ENCODE results near the gene CDK11B. TPM values are rescaled to one million over a fixed set of nuclear protein-coding genes. Genes with fewer than 3 reads are reported as not detected.

CDK11B gene
- total RNA-seq, 1 experiment from 2014 or later: 38.6 TPM

- peak overlapping the region; percentile 84 for H3K4me2 ChIP-seq (ENCODE audit: low read length)
- POLR2A ChIA-PET (ENCODE audit: unreplicated experiment): interaction anchor here (0.5 to 0.7 kb wide), 3 partner anchors 102 to 919 kb away, joined by 3 to 6 read pairs (median 4); no protein-coding TSS in a partner anchor
- peak overlapping the region; percentile 78 for H2AFZ ChIP-seq (ENCODE audit: low read length)
- intact Hi-C loops (cut with micrococcal nuclease): loop anchor here (10.0 kb wide), 1 partner anchor 549 kb away; no protein-coding TSS in a partner anchor
- TF ChIP-seq CTCF (conservative IDR thresholded peaks at IDR 0.05; ENCODE audit: low read depth, low read length) (no peak), EZH2phosphoT487 (IDR thresholded peaks at IDR 0.05; ENCODE audit: borderline replicate concordance, low read length) (no peak), EZH2 (IDR thresholded peaks at IDR 0.05; ENCODE audit: low read length, unreplicated experiment) (no peak)
- H4K20me1 ChIP-seq (ENCODE audit: low read length): peaks cover 12% of the 10 kb centered on the region; the same call in 1 of the 2 replicates
- no peak for DNase-seq
- H3K79me2 ChIP-seq (ENCODE audit: low read length): peaks cover 39% of the 10 kb centered on the region
- H3K9me2 ChIP-seq (replicated peaks; ENCODE audit: low read length): no peaks in the 10 kb centered on the region
- CTCF ChIA-PET: no interaction called here
- H3K4me3 ChIP-seq (ENCODE audit: low read length): peak overlapping the region; percentile 94
- peak overlapping the region; percentile 98 for H3K9ac ChIP-seq (ENCODE audit: low read length)
- H3K27me3 ChIP-seq (ENCODE audit: low read length): no peaks in the 10 kb centered on the region
- peaks cover 28% of the 10 kb centered on the region for H3K4me1 ChIP-seq (ENCODE audit: insufficient read depth, low read length)
- H3K9me3 ChIP-seq (ENCODE audit: low read length): no peaks in the 10 kb centered on the region
- no peak for ATAC-seq
- BruUV-seq (replicated peaks): no TSS peak
- peak overlapping the region; percentile 97 for H3K27ac ChIP-seq (ENCODE audit: low read length)
- no peaks in the 10 kb centered on the region; the same call in 1 of the 2 replicates for H3K36me3 ChIP-seq (ENCODE audit: low read depth, low read length)
- H3F3A ChIP-seq (ENCODE audit: low read length, unreplicated experiment): peaks cover 4% of the 10 kb centered on the region
Measured at GRCh38 chr1:1613509-1614082, 45.2 kb downstream of the CDK11B start.

- H3K4me1 ChIP-seq (ENCODE audit: insufficient read depth, low read length): peaks cover 21% of the 10 kb centered on the region
- H3K9me3 ChIP-seq (ENCODE audit: low read length): no peaks in the 10 kb centered on the region
- TF ChIP-seq EZH2phosphoT487 (IDR thresholded peaks at IDR 0.05; ENCODE audit: borderline replicate concordance, low read length) (no peak), CTCF (conservative IDR thresholded peaks at IDR 0.05; ENCODE audit: low read depth, low read length) (no peak), EZH2 (IDR thresholded peaks at IDR 0.05; ENCODE audit: low read length, unreplicated experiment) (no peak)
- no peak overlapping the region for H3K4me2 ChIP-seq (ENCODE audit: low read length)
- intact Hi-C loops (cut with micrococcal nuclease): loop anchor here (10.0 kb wide), 1 partner anchor 547 kb away; no protein-coding TSS in a partner anchor
- H3K79me2 ChIP-seq (ENCODE audit: low read length): peaks cover 28% of the 10 kb centered on the region
- ChIA-PET POLR2A (ENCODE audit: unreplicated experiment) (interaction anchor here (0.6 kb wide), 1 partner anchor 636 kb away, joined by 7 read pairs; no protein-coding TSS in a partner anchor), CTCF (no interaction called here)
- BruUV-seq (replicated peaks): no TSS peak
- no peak overlapping the region for H3K9ac ChIP-seq (ENCODE audit: low read length)
- DNase-seq (no peak), ATAC-seq (no peak)
- no peaks in the 10 kb centered on the region for H3K27me3 ChIP-seq (ENCODE audit: low read length)
- H3F3A ChIP-seq (ENCODE audit: low read length, unreplicated experiment): peaks cover 4% of the 10 kb centered on the region
- no peaks in the 10 kb centered on the region for H3K9me2 ChIP-seq (replicated peaks; ENCODE audit: low read length)
- H3K4me3 ChIP-seq (ENCODE audit: low read length): no peak overlapping the region
- H3K27ac ChIP-seq (ENCODE audit: low read length): no peak overlapping the region
- peaks cover 5% of the 10 kb centered on the region; the same call in 1 of the 2 replicates for H4K20me1 ChIP-seq (ENCODE audit: low read length)
- H2AFZ ChIP-seq (ENCODE audit: low read length): no peak overlapping the region
- no peaks in the 10 kb centered on the region for H3K36me3 ChIP-seq (ENCODE audit: low read depth, low read length)
Measured at GRCh38 chr1:1612104-1612400, 46.8 kb downstream of the CDK11B start.

- Histone ChIP-seq H4K20me1 (ENCODE audit: low read length) (no peaks in the 10 kb centered on the region), H3K9ac (ENCODE audit: low read length) (no peak overlapping the region), H3K9me3 (ENCODE audit: low read length) (no peaks in the 10 kb centered on the region), H2AFZ (ENCODE audit: low read length) (no peak overlapping the region), H3K27ac (ENCODE audit: low read length) (no peak overlapping the region), H3K4me2 (ENCODE audit: low read length) (no peak overlapping the region), H3K4me1 (ENCODE audit: insufficient read depth, low read length) (peaks cover 16% of the 10 kb centered on the region), H3K27me3 (ENCODE audit: low read length) (no peaks in the 10 kb centered on the region), H3K4me3 (ENCODE audit: low read length) (no peak overlapping the region), H3K36me3 (ENCODE audit: low read depth, low read length) (no peaks in the 10 kb centered on the region), H3F3A (ENCODE audit: low read length, unreplicated experiment) (peaks cover 4% of the 10 kb centered on the region), H3K79me2 (ENCODE audit: low read length) (peaks cover 19% of the 10 kb centered on the region), H3K9me2 (replicated peaks; ENCODE audit: low read length) (no peaks in the 10 kb centered on the region)
- POLR2A ChIA-PET (ENCODE audit: unreplicated experiment): no interaction called here
- no peak for DNase-seq
- no TSS peak for BruUV-seq (replicated peaks)
- TF ChIP-seq CTCF (conservative IDR thresholded peaks at IDR 0.05; ENCODE audit: low read depth, low read length) (no peak), EZH2 (IDR thresholded peaks at IDR 0.05; ENCODE audit: low read length, unreplicated experiment) (no peak), EZH2phosphoT487 (IDR thresholded peaks at IDR 0.05; ENCODE audit: borderline replicate concordance, low read length) (no peak)
- intact Hi-C loops (cut with micrococcal nuclease): loop anchor here (10.0 kb wide), 1 partner anchor 546 kb away; no protein-coding TSS in a partner anchor
- CTCF ChIA-PET: no interaction called here
- ATAC-seq: no peak
Measured at GRCh38 chr1:1610796-1611195, 48.0 kb downstream of the CDK11B start.

Data from PC-3 (cell line).